HepG2 (cell line): Measurements from ENCODE around the gene HYAL2. TPM values are rescaled to one million over a fixed set of nuclear protein-coding genes. Genes with fewer than 3 reads are reported as not detected.

Experiments used
- CBFB ChIP-seq: sonication (generic); formaldehyde crosslinking; IDR thresholded peaks from 2 replicates; pipeline ENCODE4 v1.4.0; 2020; ENCODE audit warnings: missing genetic modification reagents
- CREB1 ChIP-seq, 2 experiments: fragments of 450-650 bp in 1 of 2; IDR thresholded peaks; 2 replicates each; pipeline ENCODE4 v1.6.1; 2016 to 2017; ENCODE audit warnings: control low read depth in 1 of 2, mild to moderate bottlenecking in 1 of 2, missing compliant biosample characterization in 1 of 2, missing genetic modification characterization in 1 of 2
- EHMT2 ChIP-seq: fragments of 200-600 bp; sonication (generic); IDR thresholded peaks from 2 replicates; pipeline ENCODE4 v1.7.0; 2017; ENCODE audit warnings: antibody characterized with exemption, low read depth, low read length, borderline replicate concordance
- HNF4A ChIP-seq: sonication (generic); formaldehyde crosslinking; IDR thresholded peaks from 2 replicates; pipeline ENCODE4 v1.4.0; 2020; ENCODE audit warnings: missing genetic modification reagents
- IKZF4 ChIP-seq: sonication (generic); formaldehyde crosslinking; IDR thresholded peaks from 2 replicates; pipeline ENCODE4 v1.5.1; 2020; ENCODE audit warnings: borderline replicate concordance, mild to moderate bottlenecking, low read depth, missing genetic modification reagents; ENCODE audit errors: not compliant biosample characterization
- KLF15 ChIP-seq: sonication (generic); formaldehyde crosslinking; IDR thresholded peaks from 2 replicates; pipeline ENCODE4 v1.8.1; 2023; ENCODE audit warnings: borderline replicate concordance, mild to moderate bottlenecking, inconsistent platforms, missing genetic modification reagents, mixed read lengths
- MAFK ChIP-seq, 2 experiments: IDR thresholded peaks in 1 of 2; conservative IDR thresholded peaks in 1 of 2; 2 replicates each; pipeline ENCODE4 v1.6.1; 2011; ENCODE audit warnings: improper control_type of control experiment in 2 of 2, low read length in 2 of 2
- NFE2L1 ChIP-seq: sonication (generic); formaldehyde crosslinking; IDR thresholded peaks from 2 replicates; pipeline ENCODE4 v1.4.0; 2020; ENCODE audit warnings: missing genetic modification reagents, mild to moderate bottlenecking, borderline replicate concordance
- POLR2AphosphoS5 ChIP-seq: IDR thresholded peaks from 2 replicates; pipeline ENCODE4 v1.6.1; 2012; ENCODE audit warnings: low read depth, low read length
- RBM39 ChIP-seq: fragments of 200-400 bp; formaldehyde crosslinking; IDR thresholded peaks from one replicate; pipeline ENCODE4 v1.6.1; 2018; ENCODE audit warnings: antibody characterized with exemption, mild to moderate bottlenecking, low read depth, low read length; ENCODE audit not compliant: poor library complexity, severe bottlenecking
- RXRA ChIP-seq: sonication (generic); formaldehyde crosslinking; IDR thresholded peaks from 2 replicates; pipeline ENCODE4 v1.5.1; 2020; ENCODE audit warnings: missing genetic modification reagents
- SALL1 ChIP-seq: sonication (generic); formaldehyde crosslinking; IDR thresholded peaks from 2 replicates; pipeline ENCODE4 v1.8.0; 2022; ENCODE audit warnings: mild to moderate bottlenecking, missing genetic modification reagents
- SMAD3 ChIP-seq: sonication (generic); formaldehyde crosslinking; IDR thresholded peaks from 2 replicates; pipeline ENCODE4 v1.4.0; 2020; ENCODE audit warnings: missing genetic modification reagents
- THRA ChIP-seq: sonication (generic); formaldehyde crosslinking; IDR thresholded peaks from 2 replicates; pipeline ENCODE4 v1.4.0; 2020; ENCODE audit warnings: missing genetic modification reagents, borderline replicate concordance
- U2AF2 ChIP-seq: fragments of 200-400 bp; formaldehyde crosslinking; IDR thresholded peaks from 2 replicates; pipeline ENCODE4 v1.6.1; 2017; ENCODE audit warnings: low read depth, mild to moderate bottlenecking, low read length
- YEATS2 ChIP-seq: sonication (generic); formaldehyde crosslinking; IDR thresholded peaks from 2 replicates; pipeline ENCODE4 v1.4.0; 2020; ENCODE audit warnings: missing genetic modification reagents, borderline replicate concordance
- ZBTB25 ChIP-seq: IDR thresholded peaks from 2 replicates; pipeline ENCODE4 v1.6.1; 2018; ENCODE audit warnings: missing genetic modification reagents
- ZKSCAN8 ChIP-seq: IDR thresholded peaks from 2 replicates; pipeline ENCODE4 v1.6.1; 2016; ENCODE audit warnings: borderline replicate concordance, missing genetic modification reagents, missing compliant biosample characterization
- ZMYM4 ChIP-seq: sonication (generic); formaldehyde crosslinking; IDR thresholded peaks from 2 replicates; pipeline ENCODE4 v1.8.1; 2023; ENCODE audit warnings: mild to moderate bottlenecking, missing genetic modification reagents
- ZNF121 ChIP-seq: sonication (generic); formaldehyde crosslinking; IDR thresholded peaks from 2 replicates; pipeline ENCODE4 v1.5.0; 2020; ENCODE audit warnings: mild to moderate bottlenecking, missing genetic modification reagents
- ZNF224 ChIP-seq: sonication (generic); formaldehyde crosslinking; IDR thresholded peaks from 2 replicates; pipeline ENCODE4 v1.5.0; 2020; ENCODE audit warnings: mild to moderate bottlenecking, missing genetic modification reagents
- ZNF33A ChIP-seq: sonication (generic); formaldehyde crosslinking; IDR thresholded peaks from 2 replicates; pipeline ENCODE4 v1.5.1; 2020; ENCODE audit warnings: missing genetic modification reagents, mild to moderate bottlenecking, moderate library complexity, borderline replicate concordance
- ZNF367 ChIP-seq: sonication (generic); formaldehyde crosslinking; IDR thresholded peaks from 2 replicates; pipeline ENCODE4 v1.4.0; 2020; ENCODE audit warnings: missing genetic modification reagents, borderline replicate concordance
- ZNF562 ChIP-seq: sonication (generic); formaldehyde crosslinking; IDR thresholded peaks from 2 replicates; pipeline ENCODE4 v1.8.0; 2022; ENCODE audit warnings: missing genetic modification reagents, borderline replicate concordance
- ZNF598 ChIP-seq: sonication (generic); formaldehyde crosslinking; IDR thresholded peaks from 2 replicates; pipeline ENCODE4 v1.5.1; 2020; ENCODE audit warnings: mild to moderate bottlenecking, missing genetic modification reagents, borderline replicate concordance
- ZNF770 ChIP-seq: sonication (generic); formaldehyde crosslinking; IDR thresholded peaks from 2 replicates; pipeline ENCODE4 v1.5.0; 2020; ENCODE audit warnings: mild to moderate bottlenecking, missing genetic modification reagents
- ZNF772 ChIP-seq: sonication (generic); formaldehyde crosslinking; IDR thresholded peaks from 2 replicates; pipeline ENCODE4 v1.5.0; 2020; ENCODE audit warnings: mild to moderate bottlenecking, missing genetic modification reagents
- polyA plus RNA-seq, 8 experiments: library from polyadenylated mRNA; depleted of rRNA in 3 of 8; stranded (reverse) in 7 of 8; unstranded in 1 of 8; fragments of >200 nt; fragmentation: Illumina TruSeq in 4 of 8; extraction: Trizol in 4 of 8; gene quantifications; 2 replicates each; pipeline versions ENCODE4 v1.2.1 to v1.2.3, GENCODE V29; 2011 to 2016; ENCODE audit warnings: low read depth in 4 of 8, missing spikeins in 1 of 8, mixed read lengths in 1 of 8; ENCODE audit not compliant: insufficient read depth in 1 of 8
- total RNA-seq, 5 experiments: library from RNA; depleted of rRNA; stranded (reverse); fragments of >200 nt; fragmentation: Illumina TruSeq; extraction: Trizol; gene quantifications; 2 replicates each; pipeline ENCODE4 v1.2.3, GENCODE V29; 2016; ENCODE audit warnings: low read depth in 1 of 5

Gene HYAL2
- total and polyA plus RNA-seq, 2 of the 13 experiments (the other 11 are each of a cell fraction or from before 2014, with no cell fraction given): 76.2 to 102 TPM

- TF ChIP-seq ZNF770 (CRISPR knock-in tag) (no peak), IKZF4 (CRISPR knock-in tag) (no peak), HNF4A (CRISPR knock-in tag) (no peak), ZMYM4 (CRISPR knock-in tag) (no peak), ZNF33A (CRISPR knock-in tag) (no peak), ZNF224 (CRISPR knock-in tag) (no peak), ZNF121 (no peak), ZKSCAN8 (CRISPR knock-in tag) (no peak), SMAD3 (CRISPR knock-in tag) (no peak), NFE2L1 (CRISPR knock-in tag) (no peak), THRA (CRISPR knock-in tag) (no peak), EHMT2 (no peak), SALL1 (CRISPR knock-in tag) (0 out of 2 replicates have a peak, but pooled peaks have one; percentile 24), U2AF2 (no peak), MAFK (conservative IDR thresholded peaks at IDR 0.05 in 1 of 2, IDR thresholded peaks at IDR 0.05 in 1 of 2; ENCODE audit: low read length in 2 of 2) (no peak), CBFB (CRISPR knock-in tag) (no peak), POLR2AphosphoS5 (no peak), ZNF367 (no peak), KLF15 (no peak), RXRA (no peak), YEATS2 (CRISPR knock-in tag) (no peak), ZNF562 (no peak), ZBTB25 (CRISPR knock-in tag) (no peak), CREB1 (IDR thresholded peaks at IDR 0.05) (no peak), CREB1 (CRISPR knock-in tag; IDR thresholded peaks at IDR 0.05) (no peak), ZNF772 (CRISPR knock-in tag) (no peak), ZNF598 (CRISPR knock-in tag) (no peak), RBM39 (no peak)
Measured at GRCh38 chr3:50320853-50321335, 1.7 kb downstream of the HYAL2 start (continued).
